HEK293 (cell line): Measurements from ENCODE around the gene ZNF23.

Experiments used
- BCL11A ChIP-seq: fragments of 450-650 bp; formaldehyde crosslinking; IDR thresholded peaks from 2 replicates; pipeline ENCODE4 v1.5.1; 2016; ENCODE audit warnings: low read depth, missing biosample characterization, missing genetic modification characterization
- BCL11B ChIP-seq: fragments of 450-650 bp; formaldehyde crosslinking; IDR thresholded peaks from 2 replicates; pipeline ENCODE4 v1.5.1; 2016; ENCODE audit warnings: low read depth, missing biosample characterization, missing genetic modification characterization
- EGR2 ChIP-seq: fragments of 450-650 bp; formaldehyde crosslinking; IDR thresholded peaks from 2 replicates; pipeline ENCODE4 v1.5.1; 2016; ENCODE audit warnings: low read depth, missing biosample characterization, missing genetic modification characterization
- MEIS1 ChIP-seq: sonication (generic); formaldehyde crosslinking; IDR thresholded peaks from 2 replicates; pipeline ENCODE4 v1.8.1; 2022; ENCODE audit warnings: missing genetic modification reagents, mild to moderate bottlenecking, borderline replicate concordance
- SETDB1 ChIP-seq: IDR thresholded peaks from one replicate; pipeline ENCODE4 v1.6.1; 2017; ENCODE audit warnings: mild to moderate bottlenecking, low read length, moderate library complexity, mixed read lengths; ENCODE audit not compliant: insufficient read length
- SP7 ChIP-seq: fragments of 450-650 bp; formaldehyde crosslinking; IDR thresholded peaks from 2 replicates; pipeline ENCODE4 v1.5.1; 2016; ENCODE audit warnings: missing biosample characterization, missing genetic modification characterization
- ZFHX2 ChIP-seq: fragments of 450-650 bp; formaldehyde crosslinking; conservative IDR thresholded peaks from 2 replicates; pipeline ENCODE4 v1.5.1; 2016; ENCODE audit warnings: missing biosample characterization, missing genetic modification characterization
- ZFP69B ChIP-seq: fragments of 450-650 bp; formaldehyde crosslinking; IDR thresholded peaks from 2 replicates; pipeline ENCODE4 v1.5.1; 2016; ENCODE audit warnings: missing biosample characterization, missing genetic modification characterization
- ZNF132 ChIP-seq: fragments of 450-650 bp; formaldehyde crosslinking; IDR thresholded peaks from 2 replicates; pipeline ENCODE4 v1.5.1; 2017; ENCODE audit warnings: missing biosample characterization, missing genetic modification characterization, borderline replicate concordance
- ZNF140 ChIP-seq: fragments of 450-650 bp; formaldehyde crosslinking; IDR thresholded peaks from 2 replicates; pipeline ENCODE4 v1.5.1; 2016; ENCODE audit warnings: missing biosample characterization, missing genetic modification characterization
- ZNF19 ChIP-seq: fragments of 450-650 bp; formaldehyde crosslinking; IDR thresholded peaks from 2 replicates; pipeline ENCODE4; 2016; ENCODE audit warnings: missing biosample characterization, missing genetic modification characterization, low read depth
- ZNF274 ChIP-seq, 2 experiments: fragments of 200-500 bp in 1 of 2; fragments of 450-650 bp in 1 of 2; sonication (Bioruptor generic) in 1 of 2; formaldehyde crosslinking in 1 of 2; IDR thresholded peaks; 2 replicates each; pipeline versions ENCODE4 v1.5.1 to v1.6.1; 2014 to 2016; ENCODE audit warnings: borderline replicate concordance in 1 of 2, inconsistent platforms in 1 of 2, low read length in 1 of 2, missing biosample characterization in 1 of 2, missing genetic modification characterization in 1 of 2
- ZNF324 ChIP-seq: fragments of 450-650 bp; formaldehyde crosslinking; IDR thresholded peaks from 2 replicates; pipeline ENCODE4 v1.5.1; 2016; ENCODE audit warnings: missing biosample characterization, missing genetic modification characterization
- ZNF350 ChIP-seq: fragments of 450-650 bp; formaldehyde crosslinking; IDR thresholded peaks from 2 replicates; pipeline ENCODE4 v1.5.0; 2017; ENCODE audit warnings: missing biosample characterization, mild to moderate bottlenecking, missing genetic modification characterization
- ZNF37A ChIP-seq: fragments of 450-650 bp; IDR thresholded peaks from 2 replicates; pipeline ENCODE4 v1.5.1; 2018; ENCODE audit warnings: missing biosample characterization, missing genetic modification characterization
- ZNF416 ChIP-seq: fragments of 450-650 bp; formaldehyde crosslinking; IDR thresholded peaks from 2 replicates; pipeline ENCODE4 v1.5.1; 2016; ENCODE audit warnings: missing biosample characterization, missing genetic modification characterization
- ZNF433 ChIP-seq: fragments of 450-650 bp; formaldehyde crosslinking; IDR thresholded peaks from 2 replicates; pipeline ENCODE4 v1.5.1; 2016; ENCODE audit warnings: missing biosample characterization, missing genetic modification characterization, low read depth
- ZNF501 ChIP-seq: fragments of 450-650 bp; formaldehyde crosslinking; IDR thresholded peaks from 2 replicates; pipeline ENCODE4 v1.5.1; 2016; ENCODE audit warnings: missing biosample characterization, missing genetic modification characterization
- ZNF558 ChIP-seq: fragments of 450-650 bp; formaldehyde crosslinking; IDR thresholded peaks from 2 replicates; pipeline ENCODE4 v1.5.1; 2016; ENCODE audit warnings: missing biosample characterization, missing genetic modification characterization
- ZNF561 ChIP-seq: fragments of 450-650 bp; IDR thresholded peaks from 2 replicates; pipeline ENCODE4 v1.5.1; 2018; ENCODE audit warnings: missing biosample characterization, missing genetic modification characterization, borderline replicate concordance
- ZNF610 ChIP-seq: fragments of 450-650 bp; formaldehyde crosslinking; IDR thresholded peaks from 2 replicates; pipeline ENCODE4 v1.5.1; 2016; ENCODE audit warnings: missing biosample characterization, missing genetic modification characterization, borderline replicate concordance
- ZNF654 ChIP-seq: fragments of 450-650 bp; formaldehyde crosslinking; IDR thresholded peaks from 2 replicates; pipeline ENCODE4 v1.5.1; 2016; ENCODE audit warnings: low read depth, missing biosample characterization, missing genetic modification characterization
- ZNF792 ChIP-seq: fragments of 450-650 bp; formaldehyde crosslinking; IDR thresholded peaks from 2 replicates; pipeline ENCODE4 v1.5.1; 2016; ENCODE audit warnings: missing biosample characterization, missing genetic modification characterization
- ZNF830 ChIP-seq: fragments of 450-650 bp; IDR thresholded peaks from 2 replicates; pipeline ENCODE4 v1.5.0; 2018; ENCODE audit warnings: missing biosample characterization, missing genetic modification characterization, low read depth, mild to moderate bottlenecking, moderate library complexity
- ZSCAN16 ChIP-seq: fragments of 450-650 bp; formaldehyde crosslinking; IDR thresholded peaks from 2 replicates; pipeline ENCODE4 v1.5.1; 2016; ENCODE audit warnings: missing biosample characterization, missing genetic modification characterization
- ZSCAN23 ChIP-seq: fragments of 450-650 bp; formaldehyde crosslinking; IDR thresholded peaks from 2 replicates; pipeline ENCODE4 v1.5.1; 2016; ENCODE audit warnings: missing biosample characterization, missing genetic modification characterization
- TF ChIP-seq, protein P1 (sequence below): fragments of 450-650 bp; formaldehyde crosslinking; IDR thresholded peaks from 2 replicates; pipeline ENCODE4 v1.5.1; 2016; ENCODE audit warnings: missing biosample characterization, missing genetic modification characterization
- TF ChIP-seq, protein P2 (sequence below): fragments of 450-650 bp; formaldehyde crosslinking; conservative IDR thresholded peaks from 2 replicates; pipeline ENCODE4 v1.5.1; 2016; ENCODE audit warnings: low read depth, missing biosample characterization, missing genetic modification characterization
- TF ChIP-seq, protein P3 (sequence below): fragments of 450-650 bp; formaldehyde crosslinking; IDR thresholded peaks from 2 replicates; pipeline ENCODE4 v1.5.1; 2017; ENCODE audit warnings: missing biosample characterization, missing genetic modification characterization
- TF ChIP-seq, protein P4 (sequence below): fragments of 450-650 bp; formaldehyde crosslinking; IDR thresholded peaks from 2 replicates; pipeline ENCODE4 v1.5.1; 2017; ENCODE audit warnings: missing biosample characterization, mild to moderate bottlenecking, missing genetic modification characterization, moderate library complexity

Gene ZNF23

DNA sequence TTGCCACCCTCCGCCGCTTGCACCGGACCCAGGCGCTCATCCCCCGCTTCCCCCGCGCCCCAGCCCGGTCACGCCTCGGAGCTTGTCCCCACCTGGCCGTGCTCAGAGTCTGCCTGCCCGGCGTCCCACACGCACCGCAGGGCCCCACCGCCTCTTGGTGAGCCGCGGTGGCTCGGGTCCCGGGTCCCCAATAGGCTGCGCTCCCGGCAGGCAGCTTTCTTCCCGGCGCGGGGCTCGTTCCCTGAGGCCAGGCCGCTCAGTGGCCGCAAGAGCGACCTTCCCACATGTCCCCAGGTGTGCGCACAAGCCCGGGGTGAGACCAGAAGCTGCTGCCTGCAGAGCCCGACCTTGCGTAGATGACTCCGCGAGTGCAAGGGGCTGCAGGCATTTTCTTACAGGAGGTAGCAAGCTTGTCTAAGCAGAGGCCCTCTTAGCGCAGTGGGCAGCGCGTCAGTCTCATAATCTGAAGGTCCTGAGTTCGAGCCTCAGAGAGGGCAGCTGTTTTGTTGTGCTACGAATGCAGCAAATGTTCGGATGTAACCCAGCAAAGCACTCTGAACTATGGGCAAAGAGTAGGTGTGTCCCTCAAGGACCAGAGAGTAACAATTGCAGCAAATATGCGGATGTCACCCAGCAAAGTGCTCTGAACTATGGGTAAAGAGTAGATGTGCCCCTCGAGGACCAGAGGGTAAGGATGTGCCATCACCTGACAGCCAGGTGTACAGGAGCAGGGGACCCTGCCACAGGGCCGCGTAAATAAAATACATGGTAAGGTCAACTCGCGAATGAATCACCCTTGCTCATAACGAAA is 35.8 kb downstream of the ZNF23 start (continued):
- TF ChIP-seq ZNF501 (peak; percentile 91), ZNF132 (no peak), ZNF37A (no peak), ZNF792 (peak; percentile 76; the same call in 1 of the 2 replicates), SP7 (tag by site-specific recombination) (peak; percentile 88), ZSCAN23 (tag by site-specific recombination) (peak; percentile 85; the same call in 1 of the 2 replicates), ZFHX2 (tag by site-specific recombination) (peak; percentile 43; the same call in 1 of the 2 replicates), ZNF140 (tag by site-specific recombination) (no peak), ZNF416 (tag by site-specific recombination) (no peak), ZSCAN16 (tag by site-specific recombination) (peak; percentile 63; the same call in 1 of the 2 replicates), ZNF654 (tag by site-specific recombination) (no peak; the same call in 1 of the 2 replicates), BCL11B (peak; percentile 89; the same call in 1 of the 2 replicates), BCL11A (tag by site-specific recombination) (peak; percentile 99), ZNF561 (tag by site-specific recombination) (peak; percentile 99), ZNF324 (tag by site-specific recombination) (peak; percentile 95), ZNF433 (tag by site-specific recombination) (no peak), ZFP69B (peak; percentile 82), ZNF350 (tag by site-specific recombination) (no peak), SETDB1 (no peak), MEIS1 (CRISPR knock-in tag) (no peak), ZNF274 (IDR thresholded peaks at IDR 0.05; ENCODE audit: low read length) (no peak), ZNF274 (tag by site-specific recombination; IDR thresholded peaks at IDR 0.05; ENCODE audit: borderline replicate concordance) (no peak), ZNF610 (peak; percentile 57; the same call in 1 of the 2 replicates), ZNF19 (tag by site-specific recombination) (0 out of 2 replicates have a peak, but pooled peaks have one; percentile 18), EGR2 (tag by site-specific recombination) (peak; percentile 41; the same call in 1 of the 2 replicates), ZNF558 (tag by site-specific recombination) (peak; percentile 61; the same call in 1 of the 2 replicates), ZNF830 (tag by site-specific recombination) (no peak)
- TF ChIP-seq, protein P1, sequence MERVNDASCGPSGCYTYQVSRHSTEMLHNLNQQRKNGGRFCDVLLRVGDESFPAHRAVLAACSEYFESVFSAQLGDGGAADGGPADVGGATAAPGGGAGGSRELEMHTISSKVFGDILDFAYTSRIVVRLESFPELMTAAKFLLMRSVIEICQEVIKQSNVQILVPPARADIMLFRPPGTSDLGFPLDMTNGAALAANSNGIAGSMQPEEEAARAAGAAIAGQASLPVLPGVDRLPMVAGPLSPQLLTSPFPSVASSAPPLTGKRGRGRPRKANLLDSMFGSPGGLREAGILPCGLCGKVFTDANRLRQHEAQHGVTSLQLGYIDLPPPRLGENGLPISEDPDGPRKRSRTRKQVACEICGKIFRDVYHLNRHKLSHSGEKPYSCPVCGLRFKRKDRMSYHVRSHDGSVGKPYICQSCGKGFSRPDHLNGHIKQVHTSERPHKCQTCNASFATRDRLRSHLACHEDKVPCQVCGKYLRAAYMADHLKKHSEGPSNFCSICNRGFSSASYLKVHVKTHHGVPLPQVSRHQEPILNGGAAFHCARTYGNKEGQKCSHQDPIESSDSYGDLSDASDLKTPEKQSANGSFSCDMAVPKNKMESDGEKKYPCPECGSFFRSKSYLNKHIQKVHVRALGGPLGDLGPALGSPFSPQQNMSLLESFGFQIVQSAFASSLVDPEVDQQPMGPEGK (tag by site-specific recombination): peak; percentile 63
- TF ChIP-seq, protein P2, sequence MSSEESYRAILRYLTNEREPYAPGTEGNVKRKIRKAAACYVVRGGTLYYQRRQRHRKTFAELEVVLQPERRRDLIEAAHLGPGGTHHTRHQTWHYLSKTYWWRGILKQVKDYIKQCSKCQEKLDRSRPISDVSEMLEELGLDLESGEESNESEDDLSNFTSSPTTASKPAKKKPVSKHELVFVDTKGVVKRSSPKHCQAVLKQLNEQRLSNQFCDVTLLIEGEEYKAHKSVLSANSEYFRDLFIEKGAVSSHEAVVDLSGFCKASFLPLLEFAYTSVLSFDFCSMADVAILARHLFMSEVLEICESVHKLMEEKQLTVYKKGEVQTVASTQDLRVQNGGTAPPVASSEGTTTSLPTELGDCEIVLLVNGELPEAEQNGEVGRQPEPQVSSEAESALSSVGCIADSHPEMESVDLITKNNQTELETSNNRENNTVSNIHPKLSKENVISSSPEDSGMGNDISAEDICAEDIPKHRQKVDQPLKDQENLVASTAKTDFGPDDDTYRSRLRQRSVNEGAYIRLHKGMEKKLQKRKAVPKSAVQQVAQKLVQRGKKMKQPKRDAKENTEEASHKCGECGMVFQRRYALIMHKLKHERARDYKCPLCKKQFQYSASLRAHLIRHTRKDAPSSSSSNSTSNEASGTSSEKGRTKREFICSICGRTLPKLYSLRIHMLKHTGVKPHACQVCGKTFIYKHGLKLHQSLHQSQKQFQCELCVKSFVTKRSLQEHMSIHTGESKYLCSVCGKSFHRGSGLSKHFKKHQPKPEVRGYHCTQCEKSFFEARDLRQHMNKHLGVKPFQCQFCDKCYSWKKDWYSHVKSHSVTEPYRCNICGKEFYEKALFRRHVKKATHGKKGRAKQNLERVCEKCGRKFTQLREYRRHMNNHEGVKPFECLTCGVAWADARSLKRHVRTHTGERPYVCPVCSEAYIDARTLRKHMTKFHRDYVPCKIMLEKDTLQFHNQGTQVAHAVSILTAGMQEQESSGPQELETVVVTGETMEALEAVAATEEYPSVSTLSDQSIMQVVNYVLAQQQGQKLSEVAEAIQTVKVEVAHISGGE: peak; percentile 36
- TF ChIP-seq, protein P3, sequence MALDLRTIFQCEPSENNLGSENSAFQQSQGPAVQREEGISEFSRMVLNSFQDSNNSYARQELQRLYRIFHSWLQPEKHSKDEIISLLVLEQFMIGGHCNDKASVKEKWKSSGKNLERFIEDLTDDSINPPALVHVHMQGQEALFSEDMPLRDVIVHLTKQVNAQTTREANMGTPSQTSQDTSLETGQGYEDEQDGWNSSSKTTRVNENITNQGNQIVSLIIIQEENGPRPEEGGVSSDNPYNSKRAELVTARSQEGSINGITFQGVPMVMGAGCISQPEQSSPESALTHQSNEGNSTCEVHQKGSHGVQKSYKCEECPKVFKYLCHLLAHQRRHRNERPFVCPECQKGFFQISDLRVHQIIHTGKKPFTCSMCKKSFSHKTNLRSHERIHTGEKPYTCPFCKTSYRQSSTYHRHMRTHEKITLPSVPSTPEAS (tag by site-specific recombination): peak; percentile 58
- TF ChIP-seq, protein P4, sequence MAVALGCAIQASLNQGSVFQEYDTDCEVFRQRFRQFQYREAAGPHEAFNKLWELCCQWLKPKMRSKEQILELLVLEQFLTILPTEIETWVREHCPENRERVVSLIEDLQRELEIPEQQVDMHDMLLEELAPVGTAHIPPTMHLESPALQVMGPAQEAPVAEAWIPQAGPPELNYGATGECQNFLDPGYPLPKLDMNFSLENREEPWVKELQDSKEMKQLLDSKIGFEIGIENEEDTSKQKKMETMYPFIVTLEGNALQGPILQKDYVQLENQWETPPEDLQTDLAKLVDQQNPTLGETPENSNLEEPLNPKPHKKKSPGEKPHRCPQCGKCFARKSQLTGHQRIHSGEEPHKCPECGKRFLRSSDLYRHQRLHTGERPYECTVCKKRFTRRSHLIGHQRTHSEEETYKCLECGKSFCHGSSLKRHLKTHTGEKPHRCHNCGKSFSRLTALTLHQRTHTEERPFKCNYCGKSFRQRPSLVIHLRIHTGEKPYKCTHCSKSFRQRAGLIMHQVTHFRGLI: peak; percentile 42; the same call in 1 of the 2 replicates
